ENCODE results near the gene SERGEF.
"Not testable (repeated sequence)": the region's sequence is repeated elsewhere in the genome, so short reads cannot be mapped to it uniquely, and the experiment has no call there.

Gene SERGEF

DNA sequence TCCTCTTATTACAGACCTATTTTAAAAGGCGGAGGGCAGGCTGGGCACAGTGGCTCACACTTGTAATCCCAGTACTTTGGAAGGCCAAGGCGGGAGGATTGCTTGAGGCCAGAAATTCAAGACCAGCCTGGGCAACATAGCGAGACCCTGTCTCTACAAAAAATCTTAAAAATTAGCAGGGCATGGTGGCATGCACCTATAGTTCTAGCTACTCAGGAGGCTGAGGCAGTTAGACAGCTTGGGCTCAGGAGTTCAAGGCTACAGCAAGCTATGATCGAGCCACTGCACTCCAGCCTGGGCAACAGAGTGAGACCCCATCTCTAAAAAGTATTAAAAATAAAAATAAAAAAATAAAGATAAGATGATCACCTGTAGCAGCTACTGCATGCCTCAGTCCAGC is 12.7 kb downstream of the SERGEF start:
- not testable (repeated sequence) for DNase-seq

DNA sequence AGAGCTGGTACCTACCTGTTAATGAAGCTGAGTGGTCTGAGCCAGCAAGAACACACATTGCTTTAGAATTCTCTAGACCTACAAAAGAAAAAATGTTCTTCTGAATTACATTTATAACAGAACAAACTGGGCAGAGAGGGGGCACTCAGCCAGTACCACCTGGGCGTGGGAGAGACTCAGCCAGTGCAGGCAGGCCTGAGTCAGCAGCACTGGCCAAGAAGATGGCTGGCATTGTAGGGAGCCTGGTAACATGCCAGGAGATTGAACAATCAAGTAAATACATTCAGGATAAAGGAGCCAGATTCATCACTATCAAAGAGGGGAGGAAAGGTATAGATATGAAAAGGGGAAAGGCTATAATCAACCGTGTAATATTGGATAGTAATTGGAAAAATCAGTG is 19.9 kb downstream of the SERGEF start:
- DNase-seq, result no peak

DNA sequence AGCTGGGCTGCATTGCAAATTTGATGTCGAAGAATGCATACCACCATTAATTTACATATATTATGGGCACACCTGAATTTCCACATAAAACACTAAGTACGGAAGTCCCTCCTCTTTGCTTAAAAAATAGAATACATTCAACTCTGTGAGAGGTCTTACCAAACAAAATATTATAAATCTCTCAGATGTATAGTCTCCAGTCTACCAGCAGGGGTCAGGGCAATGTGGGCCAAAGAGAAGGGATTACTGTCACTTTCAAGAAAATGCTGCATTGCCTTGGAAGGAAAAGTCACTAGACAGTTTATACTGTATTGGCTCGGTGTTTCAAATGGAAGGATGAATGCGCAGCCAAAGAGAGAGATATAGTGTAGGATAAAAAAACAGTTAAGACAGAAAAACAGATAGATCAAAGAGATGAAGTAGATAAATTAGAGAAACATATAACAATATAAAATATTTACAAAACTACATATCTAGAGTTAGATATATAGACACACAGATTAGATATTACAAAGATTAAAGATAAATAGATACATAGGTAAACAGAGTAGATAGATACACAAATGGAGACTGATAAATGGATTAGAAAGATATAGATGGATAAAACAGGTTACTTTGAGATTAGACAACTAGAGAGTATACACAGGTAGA is 20.9 kb downstream of the SERGEF start:
- DNase-seq, result peak; percentile 47

DNA sequence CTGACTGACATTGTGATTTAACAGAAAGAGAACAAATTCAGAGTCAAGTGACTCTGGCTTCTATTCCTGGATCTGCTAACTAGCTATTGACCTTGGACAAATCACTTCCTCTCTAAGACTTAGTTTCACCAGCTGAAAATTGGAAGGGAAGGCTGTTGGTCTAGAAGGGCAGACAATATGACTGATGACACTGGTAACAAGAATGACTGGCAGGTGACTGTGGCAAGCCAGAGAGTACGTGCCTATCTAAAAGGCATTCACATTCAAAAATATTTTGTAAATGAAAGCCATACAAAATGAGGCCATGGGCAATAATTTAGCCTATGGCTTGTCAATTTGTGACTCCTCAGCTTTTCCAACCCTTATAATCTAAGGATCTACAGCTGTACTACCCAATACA is 23.5 kb downstream of the SERGEF start:
- DNase-seq, result no peak

DNA sequence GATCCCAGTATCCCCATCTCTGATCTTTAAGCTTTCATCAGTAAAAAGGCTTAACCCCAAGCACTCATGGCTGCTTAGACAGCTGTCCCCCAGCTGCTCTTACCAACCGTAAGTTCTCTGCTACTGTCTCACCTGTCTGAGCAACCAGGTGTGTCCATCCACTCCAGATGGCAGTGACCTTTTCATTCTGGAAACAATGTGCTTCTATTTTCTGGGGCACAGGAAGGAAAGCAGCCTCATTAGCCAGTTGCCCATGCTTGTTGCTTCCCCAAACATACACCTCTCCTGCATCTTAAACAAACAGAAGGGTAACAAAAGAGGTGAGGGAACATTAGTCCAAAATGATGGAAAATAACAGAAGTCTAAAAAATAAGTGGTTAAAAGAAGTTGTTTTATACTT is 24.4 kb downstream of the SERGEF start:
- DNase-seq, result no peak

DNA sequence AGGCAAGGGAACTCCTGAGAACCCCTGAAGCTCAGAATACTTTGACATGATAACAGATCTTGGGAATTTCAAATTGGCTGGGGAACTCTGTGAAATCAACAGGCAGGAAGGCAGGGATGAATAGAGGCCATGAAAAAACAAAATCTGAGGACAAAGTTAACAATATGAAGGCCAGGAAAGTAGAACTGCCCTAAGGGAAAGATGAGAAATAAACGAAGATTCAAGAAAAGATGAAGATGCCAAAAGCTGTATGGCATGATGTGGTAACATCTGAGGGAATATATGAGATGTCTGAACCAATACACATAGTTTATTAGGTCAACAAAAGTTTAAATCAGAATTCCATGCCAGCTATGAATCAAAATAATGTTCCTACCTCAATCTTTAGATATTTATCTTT is 25.0 kb downstream of the SERGEF start:
- DNase-seq, result no peak

DNA sequence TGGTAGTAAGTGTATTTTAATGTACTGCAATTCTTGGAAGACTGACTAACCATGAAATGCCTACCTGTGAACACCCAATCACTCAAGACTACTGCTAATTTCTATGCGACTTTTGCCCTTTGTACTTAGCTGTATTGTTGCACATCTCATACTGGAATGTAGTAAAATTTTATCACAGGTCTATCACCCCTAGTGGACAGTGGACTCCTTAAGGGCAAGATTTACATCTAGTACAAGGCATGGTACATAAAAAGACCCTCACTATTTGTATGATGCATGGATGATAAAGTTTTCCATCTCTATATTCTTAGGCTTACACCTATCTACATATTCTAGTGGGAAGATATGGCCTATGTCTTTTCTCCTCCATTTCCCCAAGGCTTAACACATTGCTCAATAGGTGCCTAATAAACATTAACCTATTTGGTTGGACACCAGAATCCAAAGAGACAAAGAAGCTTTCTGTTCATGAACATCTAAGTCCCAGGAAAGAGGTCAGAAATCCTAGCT is 26.1 kb downstream of the SERGEF start:
- DNase-seq, result no peak

DNA sequence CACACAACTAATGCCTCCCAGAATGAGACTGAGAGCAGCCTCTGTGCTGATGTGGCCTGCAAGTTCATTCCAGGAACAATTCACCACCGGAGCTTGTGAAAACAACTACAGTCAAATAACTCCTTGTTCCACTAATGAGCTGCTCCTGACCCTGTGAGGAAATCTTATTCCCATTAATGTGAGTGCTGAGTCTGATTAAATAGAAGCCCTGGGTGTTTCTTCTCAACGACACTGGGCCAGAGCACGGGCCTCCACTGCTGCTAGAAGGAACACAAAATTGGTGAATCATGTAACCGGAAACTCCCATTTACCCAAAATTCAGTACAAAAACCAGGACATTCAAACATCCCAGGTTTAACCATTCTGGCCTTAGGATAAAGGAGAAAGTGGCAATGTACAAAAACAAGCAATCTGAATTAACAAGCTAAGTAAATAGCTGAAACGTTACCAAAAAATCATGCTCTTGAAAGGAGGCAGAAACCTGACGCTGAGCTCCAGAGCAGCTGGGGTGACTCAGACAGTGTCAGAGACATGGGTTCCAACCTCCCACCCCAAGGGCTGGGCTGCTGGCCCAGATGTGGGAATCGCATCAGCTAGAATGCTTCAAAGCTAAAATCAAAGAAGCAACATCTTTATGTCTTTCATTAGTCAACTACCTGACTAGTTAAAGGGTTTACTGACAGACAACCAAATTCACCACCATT is 26.7 kb downstream of the SERGEF start:
- DNase-seq, result no peak

DNA sequence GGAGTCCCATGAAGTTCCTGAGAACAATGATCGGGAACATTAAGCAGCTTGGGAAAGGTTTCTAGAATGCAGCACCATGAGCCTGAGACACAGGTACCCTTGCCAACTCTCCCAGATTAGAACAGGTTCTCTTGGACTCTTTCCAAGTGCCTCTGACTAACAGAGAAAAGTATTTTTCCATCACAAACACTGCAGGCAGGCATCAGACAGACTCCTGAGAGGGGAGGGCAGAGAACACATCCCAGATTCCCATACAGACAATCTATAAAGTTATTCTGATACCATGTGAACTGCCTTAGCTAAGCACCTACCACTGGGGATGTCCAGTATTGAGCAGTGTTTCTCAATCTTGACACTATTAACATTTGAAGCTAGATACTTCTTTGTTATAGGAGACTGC is 27.3 kb downstream of the SERGEF start:
- DNase-seq, result no peak

DNA sequence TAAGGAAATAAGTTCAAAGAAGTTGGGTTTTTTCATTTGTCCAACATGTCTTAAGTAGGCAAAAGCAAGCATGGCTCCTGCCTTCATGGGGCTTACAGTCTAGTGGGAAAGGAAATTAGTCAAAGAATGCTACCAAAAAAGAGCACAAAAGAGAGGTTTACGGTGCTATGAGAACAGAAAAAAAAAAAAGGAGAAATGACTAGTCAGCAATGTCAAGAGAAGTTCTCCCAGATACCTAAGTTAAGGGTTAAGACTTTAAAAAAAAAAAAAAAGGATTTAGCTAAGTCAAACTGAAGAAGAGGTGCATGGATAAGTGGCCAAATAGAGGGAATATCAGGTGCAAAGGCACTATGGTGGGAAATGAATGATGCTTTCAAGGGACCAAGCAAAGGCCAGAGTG is 29.3 kb downstream of the SERGEF start:
- DNase-seq, result no peak

DNA sequence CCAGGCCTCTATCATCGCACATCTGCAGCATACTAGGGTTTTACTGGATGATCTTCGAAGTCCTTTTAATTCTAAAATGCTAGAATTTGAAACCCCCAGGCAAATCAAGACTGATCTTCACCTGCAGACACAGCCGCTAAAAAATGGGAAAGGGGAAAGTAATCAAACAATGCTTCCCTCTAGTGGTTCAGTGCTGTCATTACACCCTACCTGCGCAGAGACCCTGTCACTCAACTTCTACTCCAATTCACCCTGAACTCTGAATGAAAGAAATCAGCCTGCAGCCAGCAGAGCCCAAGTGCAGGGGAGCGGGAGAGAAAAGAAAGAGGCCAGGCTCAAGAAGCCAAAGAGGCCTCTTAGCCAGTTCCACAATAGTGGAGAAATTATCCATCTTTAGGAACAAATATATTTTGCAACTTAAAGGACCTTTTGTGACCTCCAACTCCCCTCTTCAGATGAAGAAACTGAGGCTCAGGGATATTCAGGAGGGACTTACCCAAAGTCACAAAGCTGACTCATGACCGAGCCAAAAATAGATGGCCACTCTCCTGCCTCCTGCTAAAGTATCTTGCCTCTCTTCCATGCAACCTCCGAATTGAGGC is 33.0 kb downstream of the SERGEF start:
- peak; percentile 19 for DNase-seq

DNA sequence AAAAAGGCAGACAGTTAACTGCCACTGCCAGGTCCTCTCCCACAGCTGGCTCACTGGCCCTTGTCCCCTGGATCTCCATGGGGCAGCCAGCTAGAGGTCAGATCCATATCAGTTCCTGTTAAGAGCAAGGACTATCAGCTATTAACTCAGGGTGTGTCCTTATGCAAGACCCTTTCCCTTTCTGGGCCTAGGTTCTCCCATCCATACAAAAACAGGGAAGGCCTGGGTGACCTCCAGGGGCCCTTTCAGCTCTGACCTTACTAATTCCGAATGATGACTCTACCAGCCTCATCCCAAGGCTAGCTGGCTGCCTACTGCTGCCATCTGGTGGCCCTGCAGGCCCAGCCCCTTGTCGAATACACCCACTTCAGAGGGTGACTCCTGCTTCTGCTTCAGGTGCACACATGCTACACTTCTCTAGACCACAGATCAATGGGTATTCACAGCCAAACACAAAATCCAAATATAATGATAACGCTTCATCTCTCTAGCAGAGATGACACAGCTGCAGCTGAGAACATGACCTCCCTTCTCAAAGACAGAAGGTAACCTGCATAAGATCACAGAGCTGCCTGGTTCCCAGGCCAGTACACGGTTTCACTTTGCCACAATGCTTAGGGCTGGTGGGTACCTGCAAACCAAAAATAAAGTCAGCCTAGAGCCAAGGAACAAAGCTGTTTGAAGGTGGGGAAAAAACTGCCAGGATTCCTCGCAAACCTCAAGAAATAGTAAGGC is 34.1 kb downstream of the SERGEF start:
- peak; percentile 37 for DNase-seq

DNA sequence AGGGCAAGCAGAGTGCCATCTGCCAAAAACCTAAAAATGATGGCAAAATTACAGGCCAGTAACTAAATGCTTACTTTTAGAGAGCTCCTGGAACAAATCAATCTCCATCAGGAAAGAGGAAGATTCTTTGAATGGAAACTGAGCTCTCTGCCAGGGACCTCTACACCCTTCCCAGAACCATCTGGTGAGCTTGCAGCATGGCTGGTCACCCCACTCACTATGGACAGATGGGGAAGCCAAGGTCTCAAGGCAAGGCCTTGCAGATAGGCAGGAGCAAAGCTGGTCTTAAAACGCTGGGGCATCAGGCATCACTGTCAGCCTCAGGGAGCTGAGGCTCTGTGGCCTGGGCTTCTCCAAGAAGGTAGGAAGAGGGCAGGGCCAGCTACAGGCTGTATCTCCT is 36.2 kb downstream of the SERGEF start:
- DNase-seq, result no peak

DNA sequence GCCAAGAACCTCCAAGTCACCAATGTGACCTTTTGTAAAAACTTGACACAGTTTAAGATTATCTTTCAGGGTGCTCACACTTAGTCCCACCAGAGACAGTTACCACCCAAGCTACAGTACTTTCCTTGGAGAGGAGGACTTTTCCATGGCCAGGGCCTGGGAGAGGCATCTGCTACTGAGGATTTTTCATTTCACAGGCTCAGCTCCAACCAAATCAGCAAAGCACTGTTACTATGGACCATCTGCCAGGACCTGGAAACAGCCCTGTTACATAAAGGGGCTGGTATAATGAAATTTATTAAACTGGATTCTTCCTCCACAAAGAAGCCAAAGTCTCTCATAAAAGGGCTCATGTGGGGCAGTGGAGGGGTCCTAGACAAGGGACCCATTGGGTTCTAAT is 38.6 kb downstream of the SERGEF start:
- no peak for DNase-seq

DNA sequence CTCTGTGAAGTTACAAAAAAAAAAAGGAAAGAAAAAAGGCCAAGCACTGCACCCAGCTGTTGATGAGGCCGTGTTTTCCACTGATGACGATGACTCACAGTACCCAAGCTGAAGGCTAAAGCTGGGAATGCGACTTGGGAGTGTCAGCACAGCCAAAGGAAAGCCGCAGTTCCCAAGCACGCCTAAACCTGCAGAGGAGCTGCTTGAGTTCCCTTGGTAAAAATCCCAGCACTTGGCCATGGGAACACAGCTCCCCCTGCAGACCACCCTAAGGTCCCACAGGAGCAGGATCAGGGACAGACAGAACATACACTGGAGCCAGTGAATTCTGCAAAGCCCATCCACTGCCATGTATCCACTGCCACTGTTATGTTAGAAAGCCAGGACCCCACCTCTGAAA is 39.9 kb downstream of the SERGEF start:
- no peak for DNase-seq

DNA sequence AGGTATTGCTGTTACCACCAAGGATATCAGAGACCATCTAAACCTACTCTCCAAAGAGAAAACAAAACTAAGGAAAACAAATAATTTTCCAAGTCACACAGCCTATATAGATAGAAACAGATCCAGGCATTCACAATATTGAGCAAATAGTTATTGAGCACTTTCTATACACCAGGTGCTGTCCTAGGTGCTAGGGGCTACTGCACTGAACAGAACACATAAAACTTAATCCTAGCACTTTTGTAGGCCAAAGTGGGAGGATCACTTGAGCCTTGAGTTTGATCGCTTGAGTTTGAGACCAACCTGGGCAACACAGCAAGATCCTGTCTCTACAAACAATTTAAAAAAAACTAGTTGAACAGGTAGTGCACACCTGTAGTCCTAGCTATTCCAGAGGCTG is 44.6 kb downstream of the SERGEF start:
- no peak for DNase-seq

DNA sequence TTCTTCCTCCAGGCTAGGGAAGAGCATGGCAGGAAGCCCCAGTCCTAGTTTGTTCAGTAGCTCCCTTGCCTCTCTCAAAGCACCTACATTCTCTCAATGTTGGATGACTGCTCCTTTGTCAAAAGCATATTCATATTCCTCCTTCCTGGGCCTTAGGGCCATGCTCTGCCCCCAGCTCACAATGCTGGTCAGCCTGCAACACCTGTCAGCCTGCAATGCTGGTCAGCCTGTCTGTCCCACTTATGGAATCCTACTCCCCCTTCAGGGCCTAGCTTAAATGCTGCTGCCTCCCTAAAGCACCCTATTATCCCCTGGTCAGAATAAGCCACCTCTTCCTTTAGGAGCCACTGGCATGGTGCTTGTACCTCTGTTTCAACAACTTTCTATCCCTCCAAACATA is 45.2 kb downstream of the SERGEF start:
- DNase-seq, result no peak

DNA sequence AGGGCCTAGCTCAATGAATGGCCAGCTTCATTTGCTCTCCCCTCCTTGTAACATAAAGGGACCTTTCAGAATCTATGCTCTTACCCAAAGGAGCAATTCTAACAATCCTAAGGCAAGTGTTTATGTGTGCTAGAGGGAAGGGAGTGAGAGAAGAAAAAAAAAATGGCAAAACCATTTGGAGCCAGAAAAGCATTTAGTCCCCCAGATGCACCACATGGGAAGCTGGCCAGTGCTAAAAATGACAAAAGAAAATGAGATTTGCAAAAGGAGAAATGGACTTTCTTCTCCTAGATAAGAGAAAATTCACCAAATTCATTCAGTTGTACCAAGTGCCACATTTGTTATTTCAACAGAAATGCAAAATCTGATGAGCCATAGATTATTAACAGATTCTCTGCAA is 52.8 kb downstream of the SERGEF start:
- no peak for DNase-seq

DNA sequence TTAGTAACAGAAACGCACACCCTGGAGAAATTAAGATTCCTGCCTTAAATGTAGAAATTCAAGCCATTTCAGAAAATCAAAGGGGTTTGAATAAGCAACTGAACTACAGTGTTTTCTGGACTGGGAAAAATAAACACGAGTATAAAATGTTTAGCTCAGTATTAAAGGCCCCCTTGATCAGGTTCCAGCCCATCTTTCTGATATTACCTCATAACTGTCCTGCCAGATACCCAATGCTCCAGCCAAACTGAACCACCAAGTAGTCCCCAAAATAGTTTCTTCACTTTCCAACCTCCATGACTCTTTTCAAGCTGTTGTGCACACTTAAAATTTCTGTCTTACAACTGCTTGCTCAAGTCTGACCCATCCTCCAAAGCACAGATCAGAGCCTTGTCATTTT is 54.4 kb downstream of the SERGEF start:
- no peak for DNase-seq

DNA sequence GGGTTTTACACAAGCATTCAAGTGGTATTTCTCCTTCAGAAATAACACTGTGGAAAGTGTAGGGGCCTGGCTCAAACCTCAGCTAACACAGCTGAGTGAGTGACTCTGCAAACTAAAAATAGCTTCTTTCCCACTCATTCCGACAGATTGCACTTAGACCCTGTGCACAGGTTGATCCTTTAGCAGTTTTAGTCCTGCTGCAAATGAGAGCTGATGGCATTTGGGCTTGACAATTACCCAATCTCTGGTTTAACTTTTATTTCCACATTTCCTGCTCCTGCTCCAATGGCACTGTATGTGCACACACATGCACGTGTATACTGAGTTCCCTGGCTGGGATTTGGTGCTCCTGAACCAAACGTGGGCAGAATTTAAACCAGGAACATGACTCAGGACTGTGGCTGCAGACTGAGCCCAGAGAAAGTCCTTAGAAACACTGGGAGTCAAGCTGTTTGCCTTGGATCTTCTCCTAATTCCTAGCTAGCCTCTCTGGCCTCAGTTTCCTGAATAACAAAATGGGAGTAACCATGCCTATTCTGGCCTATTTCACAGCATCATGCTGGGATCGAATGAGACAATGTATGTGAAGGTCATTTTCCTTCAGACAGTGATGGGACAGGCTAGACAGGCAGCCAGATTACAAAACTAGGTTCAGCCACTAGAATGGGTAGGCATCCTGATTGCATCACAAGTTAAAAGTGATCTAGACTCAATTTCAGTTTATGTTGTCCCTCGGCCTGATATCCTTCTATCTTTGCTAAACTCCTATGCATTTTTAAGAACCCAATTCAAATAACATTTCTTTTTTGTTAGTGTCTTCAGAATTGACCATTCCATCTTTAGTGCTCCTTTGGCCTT is 58.2 kb downstream of the SERGEF start:
- no peak for DNase-seq

DNA sequence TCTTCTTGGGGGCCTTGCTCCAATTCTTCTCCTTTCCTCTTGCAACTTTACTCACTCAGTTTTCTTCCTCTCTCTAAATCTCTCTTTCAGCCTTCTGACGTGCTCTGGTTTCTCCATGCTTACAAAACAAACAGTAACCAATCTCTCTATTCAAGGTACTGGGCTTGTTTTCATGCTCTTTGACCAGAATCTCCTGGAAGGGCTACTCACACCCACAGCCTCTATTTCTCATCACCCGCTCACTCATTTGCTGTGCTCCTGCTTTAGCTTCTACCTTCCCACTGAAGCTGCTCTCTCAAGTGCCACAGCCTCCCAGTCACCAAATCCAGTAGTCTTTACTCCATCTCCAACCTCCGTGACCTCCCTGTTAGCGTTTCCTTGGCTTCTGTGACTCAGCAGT is 60.4 kb downstream of the SERGEF start:
- no peak for DNase-seq

DNA sequence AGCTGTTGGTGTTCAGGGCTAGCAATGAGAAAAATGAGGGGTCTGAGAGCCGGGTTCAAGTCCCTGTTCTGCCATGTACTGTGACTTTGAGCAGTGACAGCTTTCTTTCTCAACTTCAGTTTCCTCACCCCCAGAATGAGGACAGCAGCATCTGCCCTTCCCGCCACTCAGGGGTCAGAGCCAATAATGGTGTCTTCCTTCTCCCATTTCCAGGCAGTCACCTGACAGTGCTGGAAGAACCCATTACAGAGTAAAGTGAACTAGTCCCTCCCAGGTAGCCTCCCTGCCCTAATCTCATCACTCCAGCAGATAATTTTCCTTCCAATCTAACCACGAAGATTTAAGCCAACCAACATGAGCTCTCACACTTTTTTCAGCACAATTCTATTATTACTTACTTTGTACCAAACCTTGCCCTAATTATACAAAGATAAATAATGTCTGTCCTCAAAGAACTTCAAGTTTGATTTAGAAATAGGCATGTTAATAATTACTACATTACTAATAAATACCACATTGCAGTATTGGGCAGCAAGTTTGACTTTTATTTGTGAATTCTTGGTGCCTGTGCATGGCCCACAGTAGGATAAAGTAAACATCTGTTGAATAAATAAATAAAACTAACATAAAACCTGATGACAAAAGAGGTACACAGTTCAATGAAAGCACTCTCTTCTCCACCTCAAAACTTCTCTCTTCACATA is 61.0 kb downstream of the SERGEF start:
- no peak for DNase-seq

All from RPMI8226 (cell line).